ENCODE measurements around the gene CLASRP. TPM values are rescaled to one million over a fixed set of nuclear protein-coding genes. Genes with fewer than 3 reads are reported as not detected.

The CLASRP gene
- total RNA-seq, 2 donors from 2014 or later = 153 to 163 TPM

DNA sequence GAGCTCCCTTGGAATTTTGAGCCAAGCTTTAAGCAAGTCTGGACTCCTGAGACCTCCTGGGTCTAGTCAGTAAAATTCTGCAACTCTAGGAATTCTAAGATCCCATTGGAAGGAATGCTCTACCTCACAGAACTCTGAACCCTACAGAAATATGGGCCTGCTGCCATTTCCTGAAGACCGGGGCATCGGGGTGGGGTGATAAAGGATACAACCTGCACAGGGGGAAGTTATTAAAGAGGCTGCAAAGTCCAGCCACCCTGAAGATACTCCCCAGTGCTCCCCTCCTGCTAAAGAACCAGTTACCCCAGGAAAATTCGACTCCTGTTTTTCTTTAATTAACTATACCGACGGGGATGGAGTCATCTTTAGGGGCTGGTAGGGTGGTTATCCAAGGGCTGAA is 51.8 kb downstream of the CLASRP start:
- ATAC-seq (no peak), DNase-seq (no peak)
- Mint-ChIP-seq H3K27ac (peak overlapping the region; percentile 99), H3K4me1 (peaks cover 37% of the 10 kb centered on the region), H3K4me3 (no peak overlapping the region), H3K36me3 (ENCODE audit: low read depth) (no peaks in the 10 kb centered on the region), H3K27me3 (no peaks in the 10 kb centered on the region)
- no peaks in the 10 kb centered on the region for H3K9me3 ChIP-seq (ENCODE audit: control insufficient read depth, low read length, poor library complexity, severe bottlenecking)

DNA sequence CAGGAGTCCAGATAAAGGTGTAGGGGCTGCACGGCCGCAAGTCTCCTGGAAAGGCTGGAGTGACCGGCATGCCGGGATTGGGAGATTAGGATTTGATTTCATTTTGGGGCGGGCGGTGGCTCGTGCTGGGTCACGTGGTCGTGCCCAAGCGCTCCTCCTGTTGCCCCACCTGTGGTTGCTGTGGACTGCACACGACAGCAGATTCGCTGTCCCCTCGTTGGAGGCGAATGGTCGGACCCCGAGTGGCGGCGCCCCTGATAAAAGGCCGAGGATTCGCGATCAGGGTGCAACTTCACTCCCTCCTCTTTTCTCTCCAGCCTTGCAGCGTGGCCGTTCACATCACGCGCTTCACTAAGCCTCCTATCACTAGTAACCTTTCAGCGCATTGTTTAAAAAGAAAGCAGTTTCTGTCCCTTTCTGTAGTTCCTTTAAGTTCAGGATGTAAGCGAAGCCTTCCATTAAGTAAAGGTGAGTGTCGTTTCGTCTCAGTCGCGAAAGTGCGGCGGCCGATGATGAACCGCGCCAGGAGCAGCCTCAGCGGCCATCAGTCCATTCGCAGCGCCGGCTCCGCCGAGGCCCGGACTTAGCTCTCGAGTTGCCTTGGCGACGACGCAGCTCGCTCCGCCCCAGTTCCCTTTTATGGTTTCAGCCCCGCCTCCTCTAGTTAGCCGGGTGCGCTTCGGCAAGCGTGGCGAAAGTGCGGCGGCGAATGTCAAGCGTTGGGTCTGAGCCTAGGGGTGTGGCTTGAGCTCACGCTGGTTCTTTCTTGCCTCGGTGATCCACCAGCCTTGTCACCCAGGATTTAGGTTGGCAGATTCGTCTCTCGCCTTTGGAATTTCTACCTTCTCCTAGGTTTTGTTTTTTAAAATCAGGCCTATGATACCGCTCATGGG is 52.4 kb downstream of the CLASRP start:
- no peaks in the 10 kb centered on the region for H3K36me3 Mint-ChIP-seq (ENCODE audit: low read depth)
- H3K9me3 ChIP-seq (ENCODE audit: control insufficient read depth, low read length, poor library complexity, severe bottlenecking) = no peaks in the 10 kb centered on the region
- peak overlapping the region; percentile 98 for H3K4me3 Mint-ChIP-seq
- H3K27me3 Mint-ChIP-seq = no peaks in the 10 kb centered on the region
- peak overlapping the region; percentile 99 for H3K27ac Mint-ChIP-seq
- peak; percentile 91 to 99 (median 94) for DNase-seq
- peak; percentile 81 for ATAC-seq
- peaks cover 43% of the 10 kb centered on the region for H3K4me1 Mint-ChIP-seq

DNA sequence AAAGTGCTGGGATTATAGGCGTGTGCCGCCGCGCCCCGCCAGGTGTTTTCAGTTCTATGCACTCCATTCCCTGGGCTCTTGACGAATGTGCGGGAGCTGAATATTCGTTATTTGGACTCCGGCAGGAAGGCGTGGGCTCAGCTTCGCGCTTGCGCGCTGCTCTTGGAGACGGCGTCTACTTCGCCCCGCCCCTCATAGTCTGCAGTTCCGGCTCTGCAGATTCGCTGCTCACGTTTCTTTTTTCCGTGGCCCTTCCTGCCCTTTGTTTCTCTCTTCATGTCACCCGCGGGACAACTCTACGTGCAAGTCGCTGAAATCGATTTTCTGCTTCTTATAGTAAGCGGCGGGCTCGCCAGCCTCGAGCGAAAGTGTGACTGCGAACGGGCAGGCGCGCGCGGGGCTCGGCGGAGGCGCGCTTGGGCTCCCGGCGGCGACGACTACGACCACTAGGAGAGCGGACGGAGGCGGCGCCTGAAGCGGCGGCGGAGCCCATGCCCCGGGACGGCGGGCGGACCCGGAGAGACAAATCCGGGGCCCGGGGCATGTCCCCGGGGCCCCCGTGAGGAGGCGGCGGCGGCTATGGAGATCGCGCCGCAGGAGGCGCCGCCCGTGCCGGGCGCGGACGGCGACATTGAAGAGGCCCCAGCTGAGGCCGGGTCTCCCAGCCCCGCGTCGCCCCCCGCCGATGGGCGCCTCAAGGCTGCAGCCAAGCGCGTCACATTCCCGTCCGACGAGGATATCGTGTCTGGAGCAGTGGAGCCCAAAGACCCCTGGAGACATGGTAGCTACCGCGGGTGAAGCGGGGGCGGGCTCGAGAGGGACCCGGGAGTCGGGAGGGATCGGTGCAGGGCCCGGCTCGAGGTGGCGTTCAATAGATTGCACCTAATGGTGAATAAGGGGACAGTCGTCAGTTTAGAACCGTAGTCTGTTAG is 54.2 kb downstream of the CLASRP start, which contains the start of gene PPP1R37:
PPP1R37 (plus strand) TSS at position 433 of the 932 bp plus-strand sequence; CDS start at position 580, 147 bp downstream.
- peak; percentile 79 for ATAC-seq
- Mint-ChIP-seq H3K27ac (peak within 1 kb of the TSS; percentile 99), H3K36me3 (ENCODE audit: low read depth) (no peaks in the 10 kb centered on the region), H3K4me1 (peaks cover 50% of the 10 kb centered on the region), H3K4me3 (peak within 1 kb of the TSS; percentile 98), H3K27me3 (no peaks in the 10 kb centered on the region)
- H3K9me3 ChIP-seq (ENCODE audit: control insufficient read depth, low read length, poor library complexity, severe bottlenecking) = no peaks in the 10 kb centered on the region
- DNase-seq = peak; percentile 85 to 87 (median 86)

DNA sequence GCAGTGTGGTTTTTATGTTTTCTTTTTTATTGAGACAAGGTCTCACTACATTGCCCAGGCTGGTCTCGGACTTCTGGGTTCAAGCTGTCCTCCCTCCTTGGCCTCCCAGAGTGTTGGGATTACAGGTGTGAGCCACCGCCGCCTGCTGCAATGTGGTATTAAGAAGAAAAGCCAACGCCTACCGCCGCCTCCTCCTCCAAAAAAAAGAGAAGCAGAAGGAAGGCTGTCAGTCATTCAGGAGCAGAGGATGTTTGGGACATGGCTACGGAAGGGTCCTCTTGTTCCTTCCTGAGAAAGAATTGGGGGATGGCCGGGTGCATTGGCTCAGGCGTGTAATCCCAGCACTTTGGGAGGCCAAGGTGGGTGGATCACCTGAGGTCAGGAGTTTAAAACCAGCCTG is 55.3 kb downstream of the CLASRP start:
- H3K27me3 Mint-ChIP-seq = no peaks in the 10 kb centered on the region
- no peaks in the 10 kb centered on the region for H3K36me3 Mint-ChIP-seq (ENCODE audit: low read depth)

DNA sequence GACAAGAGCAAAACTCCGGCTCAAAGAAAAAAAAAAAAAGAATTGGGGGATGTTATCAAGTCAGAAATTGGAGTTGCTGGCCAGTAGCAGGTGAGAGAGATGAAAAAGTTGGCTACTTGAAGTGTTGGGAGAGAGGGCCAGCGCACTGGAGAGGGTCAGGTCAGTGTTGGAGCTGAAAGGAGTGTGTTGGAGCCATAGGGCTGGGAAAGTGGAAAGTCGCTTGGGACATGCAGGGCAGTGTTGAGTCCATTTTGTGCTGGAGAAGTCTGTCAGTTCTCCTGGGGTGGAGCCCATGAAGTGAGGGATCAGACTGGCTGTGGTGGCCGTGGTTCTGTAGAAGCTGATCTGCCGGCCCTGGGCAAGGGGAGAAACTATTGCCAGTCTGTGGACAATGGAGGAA is 55.9 kb downstream of the CLASRP start:
- H3K9me3 ChIP-seq (ENCODE audit: control insufficient read depth, low read length, poor library complexity, severe bottlenecking) = no peaks in the 10 kb centered on the region
- Mint-ChIP-seq H3K4me3 (peak overlapping the region; percentile 98), H3K27me3 (no peaks in the 10 kb centered on the region), H3K4me1 (peaks cover 55% of the 10 kb centered on the region), H3K27ac (peak overlapping the region; percentile 99), H3K36me3 (ENCODE audit: low read depth) (no peaks in the 10 kb centered on the region)
- ATAC-seq = no peak
- DNase-seq = no peak

More for the DNA sequence above, 55.3 kb downstream of the CLASRP start:
- Mint-ChIP-seq H3K4me1 (peaks cover 51% of the 10 kb centered on the region), H3K4me3 (peak overlapping the region; percentile 98), H3K27ac (peak overlapping the region; percentile 99)
- no peaks in the 10 kb centered on the region for H3K9me3 ChIP-seq (ENCODE audit: control insufficient read depth, low read length, poor library complexity, severe bottlenecking)
- ATAC-seq (no peak), DNase-seq (no peak)

DNA sequence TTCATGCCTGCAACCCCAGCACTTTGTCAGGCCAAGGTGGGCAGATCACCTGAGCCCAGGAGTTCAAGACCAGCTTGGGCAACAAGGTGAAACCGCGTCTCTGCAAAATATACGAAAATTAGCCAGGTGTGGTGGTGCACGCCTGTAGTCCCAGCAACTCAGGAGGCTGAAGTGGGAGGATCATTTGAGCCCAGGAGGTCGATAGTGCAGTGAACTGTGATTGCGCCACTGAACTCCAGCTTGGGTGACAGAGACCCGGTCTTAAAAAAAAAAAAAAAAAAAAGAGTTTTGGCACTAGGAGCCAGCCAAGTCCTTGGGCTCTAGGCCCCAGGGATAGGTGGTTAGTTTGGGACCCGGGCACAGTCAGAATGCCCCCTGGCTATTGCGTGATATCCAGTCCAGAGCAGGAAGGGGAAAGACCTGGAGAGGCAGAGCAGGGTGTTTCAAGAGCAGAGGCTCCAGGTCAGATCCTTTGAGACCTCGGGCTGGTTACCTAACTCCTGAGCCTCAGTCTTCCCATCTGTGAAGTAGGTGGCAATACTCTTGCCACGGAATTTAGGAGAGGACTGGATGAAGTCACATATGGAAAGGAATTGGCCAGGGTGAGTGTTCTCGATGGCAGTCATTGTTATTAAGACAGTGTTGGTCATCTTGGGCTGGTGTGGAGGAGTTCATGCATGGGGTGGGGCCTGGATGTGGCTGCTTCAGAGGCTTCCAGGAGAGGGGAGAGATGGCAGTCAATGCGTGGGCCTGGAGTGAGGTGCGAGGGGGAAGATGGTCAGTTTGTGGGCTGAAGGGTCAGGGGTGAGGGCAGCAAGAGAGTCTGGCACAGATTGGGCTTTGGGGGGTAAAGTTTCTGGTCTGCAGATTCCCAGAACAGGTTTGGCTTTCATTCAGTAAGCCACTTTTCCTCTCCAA is 56.9 kb downstream of the CLASRP start:
- no peaks in the 10 kb centered on the region for H3K9me3 ChIP-seq (ENCODE audit: control insufficient read depth, low read length, poor library complexity, severe bottlenecking)
- Mint-ChIP-seq H3K4me3 (peak overlapping the region; percentile 28), H3K36me3 (ENCODE audit: low read depth) (no peaks in the 10 kb centered on the region), H3K4me1 (peaks cover 59% of the 10 kb centered on the region), H3K27ac (peak overlapping the region; percentile 90), H3K27me3 (no peaks in the 10 kb centered on the region)
- no peak for DNase-seq
- no peak for ATAC-seq

DNA sequence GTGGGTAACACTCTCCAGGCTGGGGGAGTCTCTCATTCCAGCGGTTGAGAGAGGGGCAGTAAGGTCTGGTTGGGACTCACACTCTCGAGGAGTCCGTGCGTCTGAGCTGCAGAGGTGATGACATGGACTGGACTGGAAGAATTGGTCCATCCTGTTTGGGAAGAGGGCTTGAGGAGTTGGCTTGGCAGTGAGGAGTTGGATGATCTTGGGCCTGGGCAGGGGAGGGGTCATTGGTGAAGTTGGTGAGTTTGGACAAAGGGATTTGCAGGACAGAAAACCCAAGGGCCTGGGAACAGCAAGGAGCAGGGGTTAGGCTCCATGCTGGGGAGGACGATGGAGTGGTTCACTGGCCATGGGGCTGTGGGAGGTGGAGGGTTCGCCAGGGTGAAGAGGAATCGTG is 57.9 kb downstream of the CLASRP start:
- DNase-seq = no peak
- no peaks in the 10 kb centered on the region for H3K36me3 Mint-ChIP-seq (ENCODE audit: low read depth)
- H3K9me3 ChIP-seq (ENCODE audit: control insufficient read depth, low read length, poor library complexity, severe bottlenecking) = no peaks in the 10 kb centered on the region
- peak overlapping the region; percentile 90 for H3K27ac Mint-ChIP-seq
- peaks cover 62% of the 10 kb centered on the region for H3K4me1 Mint-ChIP-seq
- no peaks in the 10 kb centered on the region for H3K27me3 Mint-ChIP-seq
- no peak for ATAC-seq
- peak overlapping the region; percentile 81 for H3K4me3 Mint-ChIP-seq

DNA sequence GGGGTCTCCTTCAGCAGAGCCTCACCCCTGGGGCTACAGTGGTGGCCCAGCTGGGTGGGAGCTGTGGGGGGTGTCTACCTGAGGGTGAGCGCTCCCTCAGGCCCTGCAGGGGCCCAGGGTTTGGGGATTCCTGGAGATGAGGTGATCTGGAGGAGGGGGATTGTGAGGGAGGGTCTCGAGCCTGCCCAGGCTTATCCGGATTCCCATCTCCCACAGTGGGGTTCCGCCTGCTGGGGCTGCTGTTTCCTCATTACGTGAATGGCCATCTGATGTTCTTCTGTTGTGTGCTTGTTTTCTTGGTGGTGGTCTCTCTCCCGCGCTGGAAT is 58.6 kb downstream of the CLASRP start:
- Mint-ChIP-seq H3K4me1 (peaks cover 64% of the 10 kb centered on the region), H3K27ac (peak overlapping the region; percentile 90)

DNA sequence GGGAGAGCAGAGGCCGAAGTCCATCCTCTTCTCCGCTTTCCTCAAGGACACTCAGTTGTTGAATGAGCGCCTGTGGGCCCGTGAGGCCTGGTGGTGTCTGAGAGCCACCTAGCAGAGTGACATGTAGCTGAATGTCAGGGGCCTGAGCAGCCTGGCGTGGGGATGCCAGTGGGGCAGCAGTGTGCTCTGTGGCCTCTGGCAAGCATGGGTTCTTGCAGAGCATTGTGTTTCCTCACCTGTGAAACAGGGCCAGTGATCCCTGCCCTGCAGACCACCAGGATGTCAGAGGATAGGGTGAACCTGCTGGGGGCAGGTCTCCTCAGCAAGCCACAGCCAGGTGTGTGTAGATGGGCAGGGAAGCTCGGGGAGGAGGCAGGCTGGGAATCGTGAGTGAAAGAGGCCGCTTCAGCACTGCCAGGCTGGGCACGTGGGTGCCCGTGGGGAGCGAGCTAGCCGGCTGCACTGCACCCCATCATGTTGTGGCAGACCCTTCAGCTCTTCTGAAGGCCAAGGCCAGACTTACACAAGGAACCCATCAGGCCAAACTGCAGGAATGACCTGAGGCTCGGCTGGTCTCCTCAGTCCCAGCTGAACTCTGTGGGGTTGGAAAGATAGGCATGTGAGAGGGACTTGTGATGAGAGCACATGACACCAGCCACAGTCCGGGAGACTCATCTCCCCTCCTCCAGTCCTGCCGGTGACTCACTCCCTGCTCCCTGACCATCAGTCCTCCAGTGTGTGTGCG is 59.1 kb downstream of the CLASRP start:
- Mint-ChIP-seq H3K27ac (peak overlapping the region; percentile 90), H3K4me1 (peaks cover 63% of the 10 kb centered on the region), H3K4me3 (peak overlapping the region; percentile 45), H3K36me3 (ENCODE audit: low read depth) (no peaks in the 10 kb centered on the region), H3K27me3 (no peaks in the 10 kb centered on the region)
- ATAC-seq = no peak
- H3K9me3 ChIP-seq (ENCODE audit: control insufficient read depth, low read length, poor library complexity, severe bottlenecking) = no peaks in the 10 kb centered on the region
- DNase-seq = no peak

More for the DNA sequence above, 58.6 kb downstream of the CLASRP start:
- peak overlapping the region; percentile 45 for H3K4me3 Mint-ChIP-seq
- H3K9me3 ChIP-seq (ENCODE audit: control insufficient read depth, low read length, poor library complexity, severe bottlenecking) = no peaks in the 10 kb centered on the region
- no peaks in the 10 kb centered on the region for H3K27me3 Mint-ChIP-seq
- H3K36me3 Mint-ChIP-seq (ENCODE audit: low read depth) = no peaks in the 10 kb centered on the region
- DNase-seq = no peak
- ATAC-seq = no peak

DNA sequence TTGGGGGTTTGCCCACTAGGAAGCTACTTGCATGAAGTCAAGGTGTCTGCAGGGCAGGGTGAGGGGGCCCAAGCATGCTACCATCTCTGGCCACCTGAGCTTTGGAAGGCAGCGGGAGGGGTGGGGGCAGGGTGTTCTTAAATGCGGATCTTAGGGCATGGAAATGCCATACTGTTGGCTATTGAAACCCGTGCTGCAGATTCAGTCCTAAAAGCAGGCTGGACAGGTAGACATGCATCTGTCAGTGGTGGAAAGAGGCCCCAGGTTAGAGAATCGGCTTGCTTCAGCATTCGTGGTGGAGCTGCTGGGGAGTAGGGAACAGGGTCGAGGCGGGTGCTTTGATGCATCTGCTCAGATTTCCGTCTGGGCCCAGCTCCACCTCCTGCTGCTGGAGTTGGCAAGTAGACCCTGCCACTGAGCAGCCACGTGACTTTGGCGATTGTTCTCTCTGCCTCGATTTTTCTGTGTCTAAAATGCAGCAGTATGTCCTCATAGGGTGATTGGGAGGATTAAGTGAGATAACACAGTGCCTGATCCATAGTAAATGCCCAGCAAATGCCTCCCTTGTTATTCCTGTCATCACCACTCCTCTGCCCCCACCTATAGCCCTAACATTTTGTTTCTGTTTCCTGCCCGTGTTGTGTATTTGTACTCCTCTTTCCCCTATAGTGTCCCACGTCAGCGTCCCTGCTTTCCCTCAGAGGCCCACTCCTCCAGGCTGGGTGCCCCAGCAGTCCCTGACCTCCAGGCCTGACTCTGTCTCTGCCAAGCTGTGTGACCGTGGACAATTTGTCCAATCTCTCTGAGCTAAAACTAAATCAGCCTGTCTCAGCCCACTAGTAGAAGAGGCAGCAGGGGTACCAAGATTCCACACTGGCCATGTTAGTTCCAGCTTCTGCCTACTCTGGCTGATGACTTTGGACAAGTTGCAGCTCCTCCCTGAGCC is 59.9 kb downstream of the CLASRP start:
- H3K4me3 Mint-ChIP-seq = no peak overlapping the region
- H3K9me3 ChIP-seq (ENCODE audit: control insufficient read depth, low read length, poor library complexity, severe bottlenecking) = no peaks in the 10 kb centered on the region
- no peaks in the 10 kb centered on the region for H3K27me3 Mint-ChIP-seq
- H3K27ac Mint-ChIP-seq = peak overlapping the region; percentile 57
- ATAC-seq = no peak
- peaks cover 60% of the 10 kb centered on the region for H3K4me1 Mint-ChIP-seq
- DNase-seq = no peak
- no peaks in the 10 kb centered on the region for H3K36me3 Mint-ChIP-seq (ENCODE audit: low read depth)

DNA sequence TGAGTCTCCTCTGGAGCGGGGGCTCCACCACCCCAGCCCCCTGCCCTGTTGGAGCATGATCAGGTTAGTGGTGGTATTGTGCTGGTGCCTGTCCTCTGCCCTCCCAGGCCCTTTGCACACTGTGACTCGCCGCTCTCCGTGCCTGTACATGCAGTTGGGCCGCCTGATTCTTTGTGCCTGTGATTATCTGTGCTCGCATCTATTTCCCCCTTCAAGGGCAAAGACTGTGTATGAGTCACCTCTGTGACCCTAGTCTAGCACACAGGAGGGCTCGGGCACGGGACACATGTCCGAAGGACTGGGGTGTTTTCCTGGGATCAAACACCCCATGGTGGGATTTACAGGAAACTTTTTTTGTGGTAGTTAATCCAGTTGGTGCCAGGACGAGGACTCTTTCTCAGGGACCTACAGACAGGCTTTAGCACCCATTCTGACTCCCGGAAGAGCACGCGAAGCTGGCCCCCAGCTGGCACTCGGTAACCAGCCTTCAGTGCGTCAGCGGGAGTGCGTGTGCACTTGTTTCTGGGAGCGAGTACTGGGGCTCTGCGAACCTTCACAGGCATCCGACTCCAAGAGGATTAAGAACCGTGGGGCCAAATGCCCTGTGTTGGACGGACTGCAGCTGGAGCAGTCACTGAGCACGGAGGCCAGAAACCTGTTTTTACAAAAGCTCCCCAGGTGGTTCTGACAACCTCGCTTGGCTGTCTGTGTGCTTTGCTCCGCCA is 60.8 kb downstream of the CLASRP start:
- no peak for DNase-seq
- peak overlapping the region; percentile 57 for H3K27ac Mint-ChIP-seq
- peaks cover 61% of the 10 kb centered on the region for H3K4me1 Mint-ChIP-seq
- no peaks in the 10 kb centered on the region for H3K9me3 ChIP-seq (ENCODE audit: control insufficient read depth, low read length, poor library complexity, severe bottlenecking)
- no peak for ATAC-seq
- no peaks in the 10 kb centered on the region for H3K36me3 Mint-ChIP-seq (ENCODE audit: low read depth)
- no peaks in the 10 kb centered on the region for H3K27me3 Mint-ChIP-seq
- no peak overlapping the region for H3K4me3 Mint-ChIP-seq
